SIG-M5 treated with dmso at 0.1 percent for 504 hours (cell line): ENCODE results near the gene FTO.

ENCODE experiments used
- DNase-seq: peaks from one replicate; lab custom pipeline; 2025; ENCODE audit not compliant: unreplicated experiment; lab: John Stamatoyannopoulos, UW

FTO gene

GRCh38 chr16:53708490-53708889 lies 4.5 kb downstream of the FTO start:
- no peak for DNase-seq

GRCh38 chr16:53711390-53711789 lies 7.4 kb downstream of the FTO start:
- no peak for DNase-seq

GRCh38 chr16:53712065-53712464 lies 8.1 kb downstream of the FTO start:
- no peak for DNase-seq

GRCh38 chr16:53713403-53714204 lies 9.6 kb downstream of the FTO start:
- no peak for DNase-seq

GRCh38 chr16:53714205-53715022 lies 10.5 kb downstream of the FTO start:
- no peak for DNase-seq

- DNase-seq: no peak
Observed at GRCh38 chr16:53715023-53715384, 11.0 kb downstream of the FTO start.

GRCh38 chr16:53717577-53717976 lies 13.6 kb downstream of the FTO start:
- no peak for DNase-seq

- no peak for DNase-seq
Observed at GRCh38 chr16:53721017-53721416, 17.1 kb downstream of the FTO start.

GRCh38 chr16:53726625-53727024 lies 22.7 kb downstream of the FTO start:
- DNase-seq: no peak

- DNase-seq: no peak
Observed at GRCh38 chr16:53730693-53731092, 26.7 kb downstream of the FTO start.

GRCh38 chr16:53732296-53732929 lies 28.5 kb downstream of the FTO start:
- DNase-seq: no peak

GRCh38 chr16:53734908-53735307 lies 31.0 kb downstream of the FTO start:
- no peak for DNase-seq

- no peak for DNase-seq
Observed at GRCh38 chr16:53736297-53736696, 32.3 kb downstream of the FTO start.

- DNase-seq: no peak
Observed at GRCh38 chr16:53737552-53737951, 33.6 kb downstream of the FTO start.

GRCh38 chr16:53740476-53740875 lies 36.5 kb downstream of the FTO start:
- DNase-seq: no peak

GRCh38 chr16:53740933-53741531 lies 37.1 kb downstream of the FTO start:
- no peak for DNase-seq

GRCh38 chr16:53741546-53741945 lies 37.6 kb downstream of the FTO start:
- DNase-seq: no peak

- peak; percentile 30 for DNase-seq
Observed at GRCh38 chr16:53743149-53743566, 39.2 kb downstream of the FTO start.

- no peak for DNase-seq
Observed at GRCh38 chr16:53744449-53744848, 40.5 kb downstream of the FTO start.

- no peak for DNase-seq
Observed at GRCh38 chr16:53745086-53745485, 41.1 kb downstream of the FTO start.

GRCh38 chr16:53745753-53746266 lies 41.9 kb downstream of the FTO start:
- DNase-seq: no peak
